Keratinocyte (primary cell): Measurements from ENCODE around the gene GOLPH3L. TPM values are rescaled to one million over a fixed set of nuclear protein-coding genes. Genes with fewer than 3 reads are reported as not detected.
"Not testable (repeated sequence)": the region's sequence is repeated elsewhere in the genome, so short reads cannot be mapped to it uniquely, and the experiment has no call there.

Experiments used
- DNase-seq: peaks from one replicate; pipeline ENCODE4 v3.0.0-alpha.2; 2011; ENCODE audit warnings: low read depth, missing footprints, low spot score
- FAIRE-seq: peaks from 2 replicates; lab custom pipeline; 2011; peaks lifted over from hg19 to GRCh38; lab: Jason Lieb, UNC
- H2AFZ ChIP-seq: 2 replicates; pipeline ENCODE4 v1.6.0; 2012; ENCODE audit warnings: low read length, control low read depth, inconsistent platforms; ENCODE audit not compliant: control insufficient read depth
- H3K27ac ChIP-seq: 2 replicates; pipeline ENCODE4 v1.5.1; 2011; ENCODE audit warnings: low read length; ENCODE audit not compliant: control insufficient read depth, insufficient read depth
- H3K27me3 ChIP-seq: 3 replicates; pipeline ENCODE4 v1.6.0; 2011; ENCODE audit warnings: low read length; ENCODE audit not compliant: control insufficient read depth, insufficient read depth; ENCODE audit errors: extremely low read depth
- H3K36me3 ChIP-seq, 2 experiments: 2 replicates in 1 of 2; 3 replicates in 1 of 2; pipeline ENCODE4 v1.5.1; 2011; ENCODE audit warnings: low read length in 2 of 2, mild to moderate bottlenecking in 1 of 2; ENCODE audit not compliant: control insufficient read depth in 2 of 2, insufficient read depth in 2 of 2; ENCODE audit errors: extremely low read depth in 1 of 2
- H3K4me1 ChIP-seq: 3 replicates; pipeline ENCODE4 v1.5.1; 2011; ENCODE audit warnings: low read length; ENCODE audit not compliant: control insufficient read depth, insufficient read depth; ENCODE audit errors: extremely low read depth
- H3K4me2 ChIP-seq: 3 replicates; pipeline ENCODE4 v1.6.0; 2011; ENCODE audit warnings: low read depth, low read length; ENCODE audit not compliant: control insufficient read depth, insufficient read depth; ENCODE audit errors: extremely low read depth
- H3K4me3 ChIP-seq, 3 experiments: fragments of 200-600 bp in 1 of 3; sonication (generic) in 1 of 3; 2 replicates in 2 of 3; 3 replicates in 1 of 3; pipeline ENCODE4 v1.5.1; 2011 to 2016; ENCODE audit warnings: low read length in 3 of 3, mild to moderate bottlenecking in 3 of 3, control low read depth in 2 of 3, inconsistent platforms in 1 of 3, low read depth in 1 of 3, mixed read lengths in 1 of 3, mixed run types in 1 of 3, moderate library complexity in 1 of 3; ENCODE audit not compliant: control insufficient read depth in 2 of 3, insufficient read depth in 2 of 3; ENCODE audit errors: extremely low read depth in 1 of 3
- H3K79me2 ChIP-seq: 2 replicates; pipeline ENCODE4 v1.6.0; 2012; ENCODE audit warnings: low read length; ENCODE audit not compliant: control insufficient read depth, insufficient read depth
- H3K9ac ChIP-seq: 3 replicates; pipeline ENCODE4 v1.6.0; 2011; ENCODE audit warnings: low read length; ENCODE audit not compliant: control insufficient read depth, insufficient read depth; ENCODE audit errors: extremely low read depth
- H3K9me1 ChIP-seq: 3 replicates; pipeline ENCODE4 v1.6.0; 2011; ENCODE audit warnings: low read length; ENCODE audit not compliant: control insufficient read depth, insufficient read depth; ENCODE audit errors: extremely low read depth
- H3K9me3 ChIP-seq: 2 replicates; pipeline ENCODE4 v1.5.1; 2012; ENCODE audit warnings: low read depth, low read length; ENCODE audit not compliant: control insufficient read depth
- H4K20me1 ChIP-seq: 3 replicates; pipeline ENCODE4 v1.6.0; 2011; ENCODE audit warnings: low read length; ENCODE audit not compliant: control insufficient read depth, insufficient read depth; ENCODE audit errors: extremely low read depth
- CTCF ChIP-seq, 3 experiments: IDR thresholded peaks in 1 of 3; conservative IDR thresholded peaks in 1 of 3; optimal IDR thresholded peaks in 1 of 3; 2 replicates in 2 of 3; 3 replicates in 1 of 3; pipeline versions ENCODE3 to v1.5.1; 2011; ENCODE audit warnings: low read length in 3 of 3, mild to moderate bottlenecking in 3 of 3, moderate library complexity in 2 of 3, control low read depth in 1 of 3, inconsistent platforms in 1 of 3; ENCODE audit not compliant: insufficient read depth in 2 of 3; ENCODE audit errors: extremely low read depth in 1 of 3
- EZH2 ChIP-seq: IDR thresholded peaks from one replicate; pipeline ENCODE4 v1.6.1; 2012; ENCODE audit warnings: inconsistent platforms, mild to moderate bottlenecking, low read length, moderate library complexity
- dilution Hi-C: fragments of 300-500 bp; cut with MboI; formaldehyde crosslinking; loops from one replicate; pipeline ENCODE4 v1.7.0; 2020; ENCODE audit warnings: low sequenced_read_pairs; ENCODE audit not compliant: extremely low pct_ligation_motif_present
- polyA plus RNA-seq, 5 experiments: library from polyadenylated mRNA; depleted of rRNA in 3 of 5; stranded (reverse) in 3 of 5; stranded (forward) in 1 of 5; unstranded in 1 of 5; fragments of >200 nt; gene quantifications; 1 replicate in 1 of 5; 2 replicates in 3 of 5; 3 replicates in 1 of 5; pipeline versions ENCODE4 v1.2.1 to v1.2.3, GENCODE V29; 2011 to 2012; ENCODE audit warnings: missing spikeins in 2 of 5, low read depth in 1 of 5, low replicate concordance in 1 of 5

The GOLPH3L gene
- polyA plus RNA-seq, 1 donor (not counting 4 experiments of a cell fraction or from before 2014, with no cell fraction given), result 22.2 TPM

GRCh38 chr1:150603711-150604110, 93.2 kb downstream of the GOLPH3L start:
- Histone ChIP-seq H3K4me3 (no peak overlapping the region), H3K27ac (peak overlapping the region; percentile 82), H3K9ac (no peak overlapping the region), H3K4me2 (no peak overlapping the region), H3K9me3 (no peaks in the 10 kb centered on the region), H4K20me1 (no peaks in the 10 kb centered on the region), H3K79me2 (peaks cover 4% of the 10 kb centered on the region), H3K36me3 (no peaks in the 10 kb centered on the region), H3K4me1 (peaks cover 23% of the 10 kb centered on the region), H3K9me1 (no peaks in the 10 kb centered on the region), H2AFZ (no peak overlapping the region), H3K27me3 (no peaks in the 10 kb centered on the region)
- TF ChIP-seq EZH2 (no peak), CTCF (optimal IDR thresholded peaks at IDR 0.05 in 1 of 3, IDR thresholded peaks at IDR 0.05 in 1 of 3, conservative IDR thresholded peaks at IDR 0.05 in 1 of 3; ENCODE audit: extremely low read depth in 1 of 3, insufficient read depth in 2 of 3, low read length in 3 of 3) (no peak)
- dilution Hi-C loops, result no loop called here
- FAIRE-seq (no peak), DNase-seq (no peak)

GRCh38 chr1:150602372-150602771, 94.6 kb downstream of the GOLPH3L start:
- H3K27me3 ChIP-seq, H3K9me3 ChIP-seq, H3K4me2 ChIP-seq, DNase-seq, FAIRE-seq, H3K9me1 ChIP-seq, H3K36me3 ChIP-seq, H3K4me3 ChIP-seq, H3K27ac ChIP-seq, H4K20me1 ChIP-seq, H3K79me2 ChIP-seq, dilution Hi-C loops, H2AFZ ChIP-seq, H3K9ac ChIP-seq: not testable (repeated sequence)
- H3K4me1 ChIP-seq, result peaks cover 23% of the 10 kb centered on the region

GRCh38 chr1:150601540-150601939, 95.4 kb downstream of the GOLPH3L start:
- no peak for DNase-seq
- H3K4me3 ChIP-seq, result no peak overlapping the region
- no peak overlapping the region for H3K9ac ChIP-seq
- dilution Hi-C loops, result no loop called here
- no peak overlapping the region for H3K27ac ChIP-seq
- no peaks in the 10 kb centered on the region for H3K9me1 ChIP-seq
- no peak overlapping the region for H2AFZ ChIP-seq
- H3K9me3 ChIP-seq, result no peaks in the 10 kb centered on the region
- TF ChIP-seq CTCF (optimal IDR thresholded peaks at IDR 0.05 in 1 of 3, IDR thresholded peaks at IDR 0.05 in 1 of 3, conservative IDR thresholded peaks at IDR 0.05 in 1 of 3; ENCODE audit: extremely low read depth in 1 of 3, insufficient read depth in 2 of 3, low read length in 3 of 3) (no peak), EZH2 (no peak)
- peaks cover 2% of the 10 kb centered on the region for H3K79me2 ChIP-seq
- H3K4me2 ChIP-seq, result no peak overlapping the region
- no peaks in the 10 kb centered on the region for H3K36me3 ChIP-seq
- peaks cover 23% of the 10 kb centered on the region for H3K4me1 ChIP-seq
- no peaks in the 10 kb centered on the region for H4K20me1 ChIP-seq
- H3K27me3 ChIP-seq, result no peaks in the 10 kb centered on the region
- no peak for FAIRE-seq

- H2AFZ ChIP-seq, dilution Hi-C loops, DNase-seq, H3K9me1 ChIP-seq, H3K79me2 ChIP-seq, H3K9me3 ChIP-seq, H3K9ac ChIP-seq, H3K27me3 ChIP-seq, H3K4me2 ChIP-seq, H3K36me3 ChIP-seq, FAIRE-seq, H3K4me3 ChIP-seq, H3K27ac ChIP-seq, H4K20me1 ChIP-seq: not testable (repeated sequence)
- H3K4me1 ChIP-seq, result peaks cover 11% of the 10 kb centered on the region
These were observed 98.6 kb downstream of the GOLPH3L start for GRCh38 chr1:150598346-150598745.
